Astrocyte (in vitro differentiated cells and primary cell): ENCODE data around the gene NTM. TPM values are rescaled to one million over a fixed set of nuclear protein-coding genes. Genes with fewer than 3 reads are reported as not detected.
"Not testable (repeated sequence)": the region's sequence is repeated elsewhere in the genome, so short reads cannot be mapped to it uniquely, and the experiment has no call there.

Experiments
- DNase-seq: peaks from one replicate; pipeline ENCODE4 v3.0.0-alpha.2; 2010; ENCODE audit warnings: low read depth
- FAIRE-seq: peaks from 2 replicates; lab custom pipeline; 2011; peaks lifted over from hg19 to GRCh38; lab: Jason Lieb, UNC
- H2AFZ ChIP-seq: 2 replicates; pipeline ENCODE4 v1.6.0; 2012; ENCODE audit warnings: low read depth, low read length, inconsistent platforms
- H3K27ac ChIP-seq: 2 replicates; pipeline ENCODE4 v1.5.1; 2011; ENCODE audit warnings: low read depth, low read length, inconsistent platforms
- H3K27me3 ChIP-seq: 2 replicates; pipeline ENCODE4 v1.6.0; 2011; ENCODE audit warnings: low read length, inconsistent platforms; ENCODE audit not compliant: insufficient read depth
- H3K36me3 ChIP-seq: 2 replicates; pipeline ENCODE4 v1.5.1; 2011; ENCODE audit warnings: low read length, inconsistent platforms; ENCODE audit not compliant: insufficient read depth
- H3K4me1 ChIP-seq: 2 replicates; pipeline ENCODE4 v1.5.1; 2011; ENCODE audit warnings: low read length, inconsistent platforms; ENCODE audit not compliant: insufficient read depth
- H3K4me2 ChIP-seq: 2 replicates; pipeline ENCODE4 v1.6.0; 2012; ENCODE audit warnings: low read length, inconsistent platforms
- H3K4me3 ChIP-seq: 2 replicates; pipeline ENCODE4 v1.5.1; 2011; ENCODE audit warnings: low read depth, mild to moderate bottlenecking, low read length, inconsistent platforms; ENCODE audit not compliant: insufficient read depth
- H3K79me2 ChIP-seq: 2 replicates; pipeline ENCODE4 v1.6.0; 2012; ENCODE audit warnings: mild to moderate bottlenecking, low read length, inconsistent platforms; ENCODE audit not compliant: insufficient read depth
- H3K9ac ChIP-seq: 2 replicates; pipeline ENCODE4 v1.6.0; 2012; ENCODE audit warnings: mild to moderate bottlenecking, low read length, inconsistent platforms
- H3K9me3 ChIP-seq: 2 replicates; pipeline ENCODE4 v1.5.1; 2012; ENCODE audit warnings: low read depth, mild to moderate bottlenecking, low read length, inconsistent platforms; ENCODE audit not compliant: insufficient read depth
- H4K20me1 ChIP-seq: 2 replicates; pipeline ENCODE4 v1.6.0; 2012; ENCODE audit warnings: low read length, inconsistent platforms; ENCODE audit not compliant: insufficient read depth
- H3K27ac Mint-ChIP-seq: one replicate; pipeline ENCODE4 v1.8.0; 2021; ENCODE audit warnings: mild to moderate bottlenecking, mixed read lengths; ENCODE audit not compliant: unreplicated experiment
- H3K27me3 Mint-ChIP-seq: one replicate; pipeline ENCODE4 v1.8.0; 2021; ENCODE audit warnings: low read depth, mixed read lengths; ENCODE audit not compliant: unreplicated experiment
- H3K36me3 Mint-ChIP-seq: one replicate; pipeline ENCODE4 v1.8.0; 2021; ENCODE audit warnings: low read depth, mixed read lengths; ENCODE audit not compliant: unreplicated experiment
- H3K4me1 Mint-ChIP-seq: one replicate; pipeline ENCODE4 v1.8.0; 2021; ENCODE audit warnings: low read depth, mixed read lengths; ENCODE audit not compliant: unreplicated experiment
- H3K4me3 Mint-ChIP-seq: one replicate; pipeline ENCODE4 v1.8.0; 2021; ENCODE audit warnings: mild to moderate bottlenecking, moderate library complexity, mixed read lengths; ENCODE audit not compliant: unreplicated experiment
- H3K9me3 Mint-ChIP-seq: one replicate; pipeline ENCODE4 v1.8.0; 2021; ENCODE audit warnings: mild to moderate bottlenecking, mixed read lengths; ENCODE audit not compliant: unreplicated experiment
- CTCF ChIP-seq: IDR thresholded peaks from 2 replicates; pipeline ENCODE4 v1.5.1; 2011; ENCODE audit warnings: low read depth, mild to moderate bottlenecking, inconsistent platforms, low read length, moderate library complexity; ENCODE audit not compliant: insufficient read depth
- EZH2 ChIP-seq: IDR thresholded peaks from 2 replicates; pipeline ENCODE4 v1.6.1; 2012; ENCODE audit warnings: mild to moderate bottlenecking, low read length, inconsistent platforms; ENCODE audit not compliant: insufficient read depth
- total RNA-seq: library from RNA; stranded (reverse); gene quantifications from 2 replicates; pipeline ENCODE4 v1.2.1, GENCODE V29; 2021

NTM gene
- total RNA-seq, 1 donor from 2014 or later = 98.2 TPM

- Mint-ChIP-seq H3K27me3 (no peaks in the 10 kb centered on the region), H3K36me3 (peaks cover 7% of the 10 kb centered on the region), H3K4me3 (no peak overlapping the region), H3K4me1 (peaks cover 69% of the 10 kb centered on the region), H3K9me3 (peaks cover 10% of the 10 kb centered on the region), H3K27ac (peak overlapping the region; percentile 85)
- no peak overlapping the region for H3K4me3 ChIP-seq
- peaks cover 48% of the 10 kb centered on the region for H3K4me1 ChIP-seq
- no peaks in the 10 kb centered on the region for H4K20me1 ChIP-seq
- no peaks in the 10 kb centered on the region for H3K9me3 ChIP-seq
- peak overlapping the region; percentile 24 for H3K27ac ChIP-seq
- H3K27me3 ChIP-seq = no peaks in the 10 kb centered on the region
- no peak overlapping the region for H3K4me2 ChIP-seq
- H2AFZ ChIP-seq = no peak overlapping the region
- TF ChIP-seq CTCF = no peak
- TF ChIP-seq EZH2 = no peak
- H3K9ac ChIP-seq = no peak overlapping the region
- DNase-seq (no peak), FAIRE-seq (no peak)
- peaks cover 4% of the 10 kb centered on the region for H3K36me3 ChIP-seq
- H3K79me2 ChIP-seq = peaks cover 47% of the 10 kb centered on the region
Observed at GRCh38 chr11:132068556-132068955, 698.1 kb downstream of the NTM start.

GRCh38 chr11:132069593-132069992 lies 699.2 kb downstream of the NTM start:
- H3K9me3 Mint-ChIP-seq = peaks cover 10% of the 10 kb centered on the region
- not testable (repeated sequence) for H2AFZ ChIP-seq, H3K4me3 Mint-ChIP-seq, H3K27ac Mint-ChIP-seq, H3K9ac ChIP-seq, H3K27me3 Mint-ChIP-seq, H3K4me2 ChIP-seq, H3K36me3 Mint-ChIP-seq, H3K9me3 ChIP-seq, H4K20me1 ChIP-seq, FAIRE-seq, H3K36me3 ChIP-seq, DNase-seq, H3K27me3 ChIP-seq, H3K4me3 ChIP-seq
- peak overlapping the region; percentile 13 for H3K27ac ChIP-seq
- peaks cover 67% of the 10 kb centered on the region for H3K4me1 Mint-ChIP-seq
- peaks cover 41% of the 10 kb centered on the region for H3K4me1 ChIP-seq
- peaks cover 54% of the 10 kb centered on the region for H3K79me2 ChIP-seq

- not testable (repeated sequence) for H4K20me1 ChIP-seq, H3K36me3 Mint-ChIP-seq, H3K27ac Mint-ChIP-seq, H3K27me3 Mint-ChIP-seq, H3K4me3 ChIP-seq, H3K4me3 Mint-ChIP-seq, H3K36me3 ChIP-seq, DNase-seq, H3K27me3 ChIP-seq, H2AFZ ChIP-seq, H3K4me2 ChIP-seq, FAIRE-seq, H3K9me3 ChIP-seq
- peak overlapping the region; percentile 71 for H3K9ac ChIP-seq
- peaks cover 30% of the 10 kb centered on the region for H3K4me1 ChIP-seq
- peaks cover 64% of the 10 kb centered on the region for H3K79me2 ChIP-seq
- peak overlapping the region; percentile 100 for H3K27ac ChIP-seq
- H3K9me3 Mint-ChIP-seq = peaks cover 10% of the 10 kb centered on the region
- peaks cover 63% of the 10 kb centered on the region for H3K4me1 Mint-ChIP-seq
Observed at GRCh38 chr11:132070907-132071306, 700.5 kb downstream of the NTM start.
